Nucleus accumbens (tissue), 56 donors: Measurements from ENCODE around the gene CACNA1D.

Experiments used
- DNase-seq, 56 donors: peaks; one replicate each; lab custom pipeline; 2025; lab: John Stamatoyannopoulos, UW

The CACNA1D gene

GRCh38 chr3:53675022-53675697 is 180.7 kb downstream of the CACNA1D start:
- DNase-seq, result no peak

DNA sequence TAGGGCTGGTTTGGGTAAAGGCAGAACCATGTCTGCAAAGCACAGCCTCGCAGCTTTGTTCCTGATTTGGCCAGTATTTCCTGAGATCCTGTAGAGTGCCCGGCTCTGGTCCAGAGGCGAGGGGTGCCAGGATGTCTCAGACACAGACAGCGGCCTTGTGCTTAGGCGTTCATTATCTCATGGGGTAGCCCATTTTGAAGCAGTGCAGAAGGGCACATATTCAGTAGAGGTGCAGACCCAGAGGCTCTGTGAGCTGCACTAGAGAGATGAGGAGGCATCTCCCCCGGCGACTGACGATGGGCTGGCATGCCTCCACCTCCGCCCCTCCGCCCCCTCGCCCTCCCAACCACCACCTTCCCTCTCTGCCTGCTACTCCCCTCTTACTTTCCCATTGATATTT is 181.5 kb downstream of the CACNA1D start:
- DNase-seq, result peak in 1 of 56 donors; percentile 6

- peak in 3 of 56 donors; percentile 13 to 19 (median 16) for DNase-seq
Observed at GRCh38 chr3:53677413-53677812, 183.0 kb downstream of the CACNA1D start.

- peak in 6 of 56 donors; percentile 4 to 46 (median 16) for DNase-seq
Observed at GRCh38 chr3:53680028-53680427, 185.6 kb downstream of the CACNA1D start.

- no peak for DNase-seq
Observed at GRCh38 chr3:53682807-53683206, 188.4 kb downstream of the CACNA1D start.

DNA sequence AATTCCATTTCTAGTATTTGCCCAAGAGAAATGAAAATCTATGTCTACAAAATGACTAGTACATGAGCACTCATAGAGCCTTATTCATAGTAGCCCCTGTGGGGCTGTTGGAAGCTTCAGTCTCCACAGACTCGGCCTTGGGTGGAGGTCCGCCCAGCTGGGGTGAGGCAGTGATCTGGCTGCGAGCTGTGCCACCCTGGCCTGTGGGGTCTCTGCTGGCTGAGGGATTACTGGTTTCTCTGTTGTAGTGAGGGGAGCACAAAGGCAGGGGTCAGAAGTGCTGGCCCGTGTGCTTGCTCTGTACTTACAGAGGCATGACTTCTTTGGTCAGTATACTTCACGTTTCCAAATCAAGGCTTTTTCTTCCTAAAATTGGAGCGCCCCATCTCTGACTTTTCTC is 193.7 kb downstream of the CACNA1D start:
- no peak for DNase-seq

DNA sequence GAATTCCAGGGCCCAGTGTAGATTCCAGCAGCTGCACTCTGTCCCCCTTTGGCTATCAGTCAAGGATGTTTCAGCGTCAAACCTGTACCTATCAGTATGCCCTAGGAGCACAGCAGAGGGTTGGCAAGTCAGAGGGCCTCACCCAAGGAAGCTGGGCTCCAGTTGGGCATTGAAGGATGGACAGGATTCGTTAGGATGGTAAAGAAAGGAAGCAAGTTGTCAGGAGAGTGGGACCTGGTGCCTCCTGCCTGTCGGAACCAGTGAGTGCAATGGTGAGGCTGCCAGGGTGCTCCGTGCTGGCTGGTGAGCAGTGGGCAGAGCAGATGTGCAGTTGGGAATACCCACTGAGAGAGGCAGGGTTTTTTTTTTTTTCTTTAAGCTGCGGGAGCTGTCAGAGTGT is 194.6 kb downstream of the CACNA1D start:
- DNase-seq, result no peak

GRCh38 chr3:53689681-53690080 is 195.3 kb downstream of the CACNA1D start:
- DNase-seq, result no peak

GRCh38 chr3:53690521-53690920 is 196.1 kb downstream of the CACNA1D start:
- no peak for DNase-seq

DNA sequence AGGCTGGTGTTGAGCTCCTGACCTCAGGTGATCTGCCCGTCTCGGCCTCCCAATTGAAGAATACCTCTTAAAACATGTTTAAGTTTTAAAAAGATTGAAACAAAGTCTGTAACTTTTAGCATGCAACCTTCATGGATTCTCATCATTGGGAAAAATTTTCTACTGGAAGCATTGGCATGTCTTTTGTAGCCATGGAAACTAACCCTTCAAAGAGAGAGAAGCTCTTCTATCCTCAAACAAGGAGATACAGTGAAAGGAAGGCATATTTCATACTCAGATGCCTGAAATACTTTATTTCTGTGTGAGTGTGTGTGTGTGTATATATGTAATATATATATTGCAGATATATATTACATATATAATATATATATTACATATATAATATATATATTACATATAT is 196.9 kb downstream of the CACNA1D start:
- no peak for DNase-seq

GRCh38 chr3:53691885-53692284 is 197.5 kb downstream of the CACNA1D start:
- DNase-seq, result no peak

GRCh38 chr3:53693451-53693850 is 199.0 kb downstream of the CACNA1D start:
- no peak for DNase-seq

DNA sequence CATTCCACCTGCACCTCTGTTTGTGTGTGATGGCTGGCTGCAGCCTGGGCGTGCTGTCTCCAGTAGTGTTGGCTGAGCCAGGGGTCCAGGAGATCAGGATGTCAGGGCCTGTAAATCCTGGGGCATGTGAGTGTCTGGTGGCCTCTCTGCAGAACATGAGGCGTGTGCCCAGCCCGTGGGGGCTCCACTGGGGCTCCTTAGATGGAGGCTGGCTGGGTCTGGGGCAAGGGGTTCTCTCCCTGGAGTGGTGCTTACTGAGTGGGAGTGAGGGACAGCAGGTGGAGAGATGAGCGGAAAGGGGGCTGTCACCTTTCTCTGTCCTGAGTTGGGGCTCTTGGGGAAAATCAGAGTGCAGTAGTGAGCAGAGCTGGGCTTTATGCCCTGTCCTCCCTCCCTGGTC is 199.6 kb downstream of the CACNA1D start:
- no peak for DNase-seq

DNA sequence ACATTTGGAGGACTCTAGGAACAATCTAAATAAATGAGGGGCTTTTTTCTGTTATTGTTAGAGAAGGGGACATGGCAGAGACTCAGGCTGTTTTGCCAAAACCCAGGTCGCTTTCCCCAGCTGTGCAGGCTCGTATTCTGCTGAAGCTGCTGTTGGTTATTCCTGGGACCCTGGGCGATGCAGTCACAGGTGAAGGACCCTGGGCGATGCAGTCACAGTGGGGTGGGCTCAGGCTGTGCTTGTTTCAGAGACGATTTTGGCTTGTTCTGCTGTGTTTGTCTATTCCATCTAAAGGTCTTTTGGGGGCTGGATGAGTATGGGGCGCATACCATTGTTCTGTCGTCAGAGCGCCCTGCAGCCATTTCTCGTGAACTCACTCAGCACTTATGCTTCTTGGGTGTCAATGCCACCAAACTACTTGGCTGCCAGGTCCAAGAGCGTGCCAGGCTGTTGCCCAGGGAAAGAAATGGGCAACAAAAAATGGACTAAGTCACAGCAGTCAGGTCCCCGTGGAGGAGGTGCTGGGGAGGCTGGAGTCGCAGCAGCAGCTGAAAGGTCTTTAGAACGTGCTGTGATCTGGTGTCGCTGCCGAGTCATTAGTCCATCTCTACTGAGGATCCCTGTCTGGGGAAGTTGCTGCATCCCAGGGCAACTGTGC is 200.4 kb downstream of the CACNA1D start:
- DNase-seq, result no peak

DNA sequence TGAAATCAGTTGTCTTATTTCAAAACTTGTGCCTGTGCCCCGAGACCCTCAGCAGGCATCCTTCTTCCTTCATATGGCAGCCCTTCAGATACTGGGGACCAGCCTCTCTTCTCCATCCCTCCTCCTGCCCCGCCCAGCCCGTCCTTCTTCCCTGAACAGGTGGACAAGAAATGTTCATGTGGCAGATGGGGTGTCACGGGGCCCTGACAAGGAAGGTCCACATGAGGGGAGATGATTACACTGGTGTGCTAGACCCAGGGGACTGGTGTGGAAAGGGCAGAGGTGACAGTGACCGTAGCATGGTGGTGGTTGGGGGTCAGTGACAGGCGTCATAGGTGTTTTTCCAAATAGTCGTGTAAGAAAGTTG is 200.9 kb downstream of the CACNA1D start:
- DNase-seq, result no peak

- DNase-seq, result peak in 1 of 56 donors; percentile 6
Observed at GRCh38 chr3:53696401-53697172, 202.2 kb downstream of the CACNA1D start.

DNA sequence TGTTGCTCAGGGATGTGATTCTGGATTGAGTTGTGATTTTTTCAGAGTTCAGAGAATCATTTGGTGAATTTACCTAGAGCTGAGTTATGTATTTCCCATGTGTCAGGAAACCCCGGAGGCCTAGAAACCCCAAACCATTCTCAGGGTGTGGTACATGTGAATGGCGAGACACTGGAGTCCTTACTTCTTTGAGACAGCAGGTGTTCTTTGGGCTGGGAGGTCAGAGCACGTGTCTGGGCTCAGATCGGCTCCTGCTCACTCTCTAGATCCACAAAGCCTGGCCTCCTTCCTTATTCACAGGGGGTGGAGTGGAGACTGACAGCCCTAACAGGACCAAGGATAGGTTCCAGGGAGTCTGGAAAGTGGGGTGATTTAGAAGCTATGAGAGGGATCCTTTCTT is 206.0 kb downstream of the CACNA1D start:
- no peak for DNase-seq

- no peak for DNase-seq
Observed at GRCh38 chr3:53702776-53703530, 208.5 kb downstream of the CACNA1D start.

DNA sequence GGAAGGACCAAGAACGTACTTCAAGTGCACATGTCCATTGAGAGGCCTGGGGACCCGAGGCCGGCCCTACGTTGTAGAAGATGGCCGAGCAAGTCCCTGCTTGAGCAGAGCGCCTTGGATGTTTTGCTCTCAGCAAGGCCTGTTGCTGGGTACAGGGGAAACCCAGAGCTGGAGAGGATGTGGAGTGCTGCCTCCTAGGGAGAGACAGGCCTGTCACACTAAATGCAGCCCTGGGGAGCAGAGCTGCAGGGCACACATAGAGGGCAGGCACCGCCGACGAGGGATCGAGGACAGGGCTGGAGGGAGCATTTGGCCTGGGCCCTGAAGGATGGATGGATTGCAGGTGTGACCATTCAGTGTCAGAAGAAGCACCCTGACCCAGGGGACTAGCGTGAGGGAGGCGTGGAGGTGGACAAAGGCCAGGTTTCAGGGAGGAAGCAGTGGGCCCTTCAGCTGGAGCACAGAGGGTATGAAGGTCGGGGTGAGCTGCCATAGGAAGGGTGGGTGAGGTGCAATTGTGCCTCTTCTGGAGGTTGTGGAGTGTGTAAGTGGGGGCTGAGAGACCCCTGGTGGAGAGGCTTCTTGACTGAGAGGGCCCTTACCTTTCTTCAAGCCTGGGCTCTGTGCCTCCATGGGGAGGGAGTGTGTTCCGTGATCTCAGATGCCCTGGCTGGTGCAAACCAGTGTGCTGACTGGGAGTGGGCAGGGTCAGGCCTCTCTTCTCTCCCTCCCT is 209.4 kb downstream of the CACNA1D start:
- no peak for DNase-seq

DNA sequence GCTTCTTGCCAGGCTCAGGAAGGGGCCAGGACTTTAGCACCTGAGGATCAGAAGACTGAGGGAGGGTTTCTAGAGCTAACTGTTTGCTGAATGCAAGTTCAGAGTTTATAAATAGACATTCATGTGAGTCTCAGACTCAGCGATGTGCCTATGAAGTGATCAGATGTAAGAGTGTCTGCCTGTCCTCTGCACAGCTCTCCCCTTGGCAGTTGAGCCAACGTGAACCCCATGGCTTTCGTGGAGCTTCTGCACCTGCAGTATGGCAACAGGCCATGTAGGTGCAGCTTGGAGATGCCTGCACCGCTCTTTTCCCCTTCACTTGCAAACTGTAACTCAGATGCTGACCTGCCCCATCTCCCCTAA is 209.9 kb downstream of the CACNA1D start:
- no peak for DNase-seq
